Panc1 (cell line): ENCODE measurements around the gene CEBPZ. TPM values are rescaled to one million over a fixed set of nuclear protein-coding genes. Genes with fewer than 3 reads are reported as not detected.

Source experiments
- ATAC-seq: fragments of 200-7000 bp; cut with Tn5 transposase; 2 replicates; pipeline ENCODE4 v1.9.1; 2020; ENCODE audit warnings: mild to moderate bottlenecking, moderate library complexity
- BruUV-seq: library from RNA; stranded (reverse); fragments of 400-500 nt; replicated peaks from 2 replicates; lab custom pipeline; 2021; lab: Mats Ljungman, UMichigan
- CTCF ChIA-PET: fragments of 300-600 bp; sonication (Branson Sonifier 250); formaldehyde crosslinking; loops from one replicate; lab custom pipeline; 2022; ENCODE audit warnings: antibody characterized with exemption; lab: Charles Lee
- POLR2A ChIA-PET: fragments of 300-600 bp; sonication (Branson Sonifier 250); formaldehyde crosslinking; loops from one replicate; lab custom pipeline; 2022; ENCODE audit warnings: antibody characterized with exemption; lab: Charles Lee
- DNase-seq: peaks from one replicate; pipeline ENCODE4 v3.0.0-alpha.2; 2010; ENCODE audit warnings: low read depth, low spot score
- H3K27ac ChIP-seq: 2 replicates; pipeline ENCODE4 v1.5.1; 2011; ENCODE audit warnings: mild to moderate bottlenecking, low read length, inconsistent platforms
- H3K27me3 ChIP-seq: fragments of 200-500 bp; sonication (Bioruptor generic); 2 replicates; pipeline ENCODE4 v1.6.0; 2014; ENCODE audit warnings: low read length, inconsistent platforms; ENCODE audit not compliant: control insufficient read depth, insufficient read depth
- H3K36me3 ChIP-seq: fragments of 200-500 bp; sonication (Bioruptor generic); 2 replicates; pipeline ENCODE4 v1.5.1; 2014; ENCODE audit warnings: inconsistent platforms, mild to moderate bottlenecking, low read length, moderate library complexity; ENCODE audit not compliant: control insufficient read depth, insufficient read depth
- H3K4me1 ChIP-seq: 2 replicates; pipeline ENCODE4 v1.5.1; 2011; ENCODE audit warnings: inconsistent platforms, mild to moderate bottlenecking, low read length, moderate library complexity; ENCODE audit not compliant: control insufficient read depth, insufficient read depth
- H3K4me3 ChIP-seq, 2 experiments: 2 replicates each; pipeline ENCODE4 v1.5.1; 2011 to 2012; ENCODE audit warnings: low read depth in 2 of 2, low read length in 2 of 2, mild to moderate bottlenecking in 2 of 2, inconsistent platforms in 1 of 2, moderate library complexity in 1 of 2
- H3K9me3 ChIP-seq: fragments of 200-500 bp; sonication (Bioruptor generic); 2 replicates; pipeline ENCODE4 v1.5.1; 2014; ENCODE audit warnings: low read depth, mild to moderate bottlenecking, inconsistent platforms, low read length, moderate library complexity; ENCODE audit not compliant: control insufficient read depth, insufficient read depth
- CTCF ChIP-seq: fragments of 450-650 bp; IDR thresholded peaks from 2 replicates; pipeline ENCODE4 v1.5.1; 2017; ENCODE audit warnings: mild to moderate bottlenecking
- POLR2AphosphoS5 ChIP-seq: IDR thresholded peaks from 2 replicates; pipeline ENCODE4 v1.6.1; 2012; ENCODE audit warnings: mild to moderate bottlenecking, low read depth, low read length, moderate library complexity
- REST ChIP-seq, 2 experiments: IDR thresholded peaks; 2 replicates each; pipeline ENCODE4 v1.6.1; 2011 to 2012; ENCODE audit warnings: low read depth in 2 of 2, control low read depth in 1 of 2, low read length in 1 of 2, mild to moderate bottlenecking in 1 of 2, moderate library complexity in 1 of 2; ENCODE audit not compliant: insufficient read depth in 1 of 2
- SIN3A ChIP-seq: IDR thresholded peaks from 2 replicates; pipeline ENCODE4 v1.6.1; 2012; ENCODE audit warnings: low read depth, mild to moderate bottlenecking, low read length, moderate library complexity, borderline replicate concordance; ENCODE audit not compliant: insufficient read depth
- TCF7L2 ChIP-seq: IDR thresholded peaks from 2 replicates; pipeline ENCODE4 v1.6.1; 2011; ENCODE audit warnings: mild to moderate bottlenecking, low read depth, low read length, inconsistent platforms
- in situ Hi-C: cut with HindIII; loops from 2 replicates; pipeline ENCODE4 v1.10.0; 2016; ENCODE audit warnings: low sequenced_read_pairs, low pct_unique_long_range_greater_than_20kb
- intact Hi-C: fragments of 100-400 bp; cut with micrococcal nuclease; formaldehyde crosslinking; loops from one replicate; pipeline ENCODE4 v1.10.0; 2022; ENCODE audit not compliant: unreplicated experiment
- total RNA-seq: library from RNA; stranded (reverse); gene quantifications from one replicate; pipeline ENCODE4 v1.2.1, GENCODE V29; 2021; ENCODE audit not compliant: unreplicated experiment

The CEBPZ gene
- total RNA-seq, 1 experiment from 2014 or later: 63.8 TPM

GRCh38 chr2:37167636-37168180 lies 63.7 kb downstream of the CEBPZ start:
- in situ Hi-C loops (no loop called here), intact Hi-C loops (loop anchor here (10.0 kb wide), 1 partner anchor 67 kb away; the partner anchor contains the start of genes CEBPZ and NDUFAF7)
- H3K36me3 ChIP-seq: no peaks in the 10 kb centered on the region
- TF ChIP-seq POLR2AphosphoS5: no peak
- TF ChIP-seq CTCF: no peak
- TF ChIP-seq TCF7L2: no peak
- TF ChIP-seq REST (IDR thresholded peaks at IDR 0.05; ENCODE audit: insufficient read depth in 1 of 2, low read depth in 2 of 2, low read length in 1 of 2): no peak
- no peak for TF ChIP-seq SIN3A
- DNase-seq (no peak), ATAC-seq (no peak)
- H3K9me3 ChIP-seq: peaks cover 9% of the 10 kb centered on the region; the same call in 1 of the 2 replicates
- no peaks in the 10 kb centered on the region for H3K4me1 ChIP-seq
- no TSS peak for BruUV-seq
- no peak overlapping the region for H3K27ac ChIP-seq
- no peaks in the 10 kb centered on the region for H3K27me3 ChIP-seq
- peak overlapping the region in 1 of 2 experiments; percentile 24; a peak in 1 of 4 replicates for H3K4me3 ChIP-seq
- CTCF ChIA-PET: no interaction called here
- POLR2A ChIA-PET: interaction anchor here (0.7 kb wide), 1 partner anchor 64 kb away, joined by 3 read pairs; no protein-coding TSS in a partner anchor

GRCh38 chr2:37164757-37165156 lies 66.6 kb downstream of the CEBPZ start:
- CTCF ChIA-PET: no interaction called here
- POLR2A ChIA-PET: interaction anchor here (0.7 kb wide), 1 partner anchor 210 kb away, joined by 4 read pairs; no protein-coding TSS in a partner anchor
- no peaks in the 10 kb centered on the region for H3K36me3 ChIP-seq
- no peak overlapping the region for H3K4me3 ChIP-seq
- intact Hi-C loops: loop anchor here (10.0 kb wide), 1 partner anchor 70 kb away; the partner anchor contains the start of genes CEBPZ and NDUFAF7
- H3K27me3 ChIP-seq: no peaks in the 10 kb centered on the region
- H3K9me3 ChIP-seq: peaks cover 9% of the 10 kb centered on the region; the same call in 1 of the 2 replicates
- in situ Hi-C loops: no loop called here
- no peak for TF ChIP-seq TCF7L2
- TF ChIP-seq POLR2AphosphoS5: no peak
- no peak for TF ChIP-seq SIN3A
- TF ChIP-seq CTCF: no peak
- no peak for TF ChIP-seq REST (IDR thresholded peaks at IDR 0.05; ENCODE audit: insufficient read depth in 1 of 2, low read depth in 2 of 2, low read length in 1 of 2)
- no peak for DNase-seq
- no TSS peak for BruUV-seq
- H3K27ac ChIP-seq: no peak overlapping the region
- H3K4me1 ChIP-seq: no peaks in the 10 kb centered on the region
- no peak for ATAC-seq
